Measurements from ENCODE around the gene PSMB7. TPM values are rescaled to one million over a fixed set of nuclear protein-coding genes. Genes with fewer than 3 reads are reported as not detected.

Gene PSMB7
- total and polyA plus RNA-seq, 2 of the 13 experiments (the other 11 are each of a cell fraction or from before 2014, with no cell fraction given), result 259 to 291 TPM

DNA sequence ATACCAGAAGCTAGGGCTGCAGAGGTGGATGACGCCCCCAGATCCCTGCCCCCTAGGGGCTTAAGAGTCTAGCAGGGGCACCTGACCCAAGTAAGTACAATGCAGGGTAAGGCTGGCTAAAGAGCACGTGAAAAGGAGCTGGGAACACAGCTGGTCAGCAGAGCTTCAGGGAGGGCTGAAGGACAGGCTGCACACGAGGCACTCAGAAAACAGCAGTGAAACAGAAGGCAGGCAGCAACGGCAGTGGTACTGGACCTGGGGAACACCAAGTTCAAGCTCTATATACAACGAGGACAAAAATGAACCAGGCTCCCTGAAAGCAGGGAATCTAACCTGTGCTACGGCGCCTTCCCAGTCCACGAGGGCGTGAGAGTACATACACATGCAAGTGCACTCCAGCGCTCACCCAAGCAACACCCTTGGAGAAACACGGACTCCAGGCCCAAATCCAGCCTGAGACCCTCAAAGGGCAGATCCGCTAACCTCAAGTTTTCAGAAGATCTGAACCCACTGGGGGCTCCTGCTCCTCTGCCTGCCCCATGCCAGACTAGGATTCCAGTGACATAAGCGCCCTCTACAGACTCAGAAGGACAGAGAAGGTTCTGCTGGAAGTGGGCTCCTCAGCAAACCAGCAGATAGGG lies 57.4 kb downstream of the PSMB7 start (continued):
- TF ChIP-seq TIGD3 (CRISPR knock-in tag; IDR thresholded peaks at IDR 0.05; ENCODE audit: borderline replicate concordance), result no peak
- TF ChIP-seq, protein P1, sequence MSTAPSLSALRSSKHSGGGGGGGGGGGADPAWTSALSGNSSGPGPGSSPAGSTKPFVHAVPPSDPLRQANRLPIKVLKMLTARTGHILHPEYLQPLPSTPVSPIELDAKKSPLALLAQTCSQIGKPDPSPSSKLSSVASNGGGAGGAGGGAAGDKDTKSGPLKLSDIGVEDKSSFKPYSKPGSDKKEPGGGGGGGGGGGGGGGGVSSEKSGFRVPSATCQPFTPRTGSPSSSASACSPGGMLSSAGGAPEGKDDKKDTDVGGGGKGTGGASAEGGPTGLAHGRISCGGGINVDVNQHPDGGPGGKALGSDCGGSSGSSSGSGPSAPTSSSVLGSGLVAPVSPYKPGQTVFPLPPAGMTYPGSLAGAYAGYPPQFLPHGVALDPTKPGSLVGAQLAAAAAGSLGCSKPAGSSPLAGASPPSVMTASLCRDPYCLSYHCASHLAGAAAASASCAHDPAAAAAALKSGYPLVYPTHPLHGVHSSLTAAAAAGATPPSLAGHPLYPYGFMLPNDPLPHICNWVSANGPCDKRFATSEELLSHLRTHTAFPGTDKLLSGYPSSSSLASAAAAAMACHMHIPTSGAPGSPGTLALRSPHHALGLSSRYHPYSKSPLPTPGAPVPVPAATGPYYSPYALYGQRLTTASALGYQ (CRISPR knock-in tag; IDR thresholded peaks at IDR 0.05), result no peak
- no peak for TF ChIP-seq HOXD1 (CRISPR knock-in tag; IDR thresholded peaks at IDR 0.05)
- TF ChIP-seq ZNF83 (CRISPR knock-in tag; IDR thresholded peaks at IDR 0.05; ENCODE audit: borderline replicate concordance), result no peak
- TF ChIP-seq TFDP1 (CRISPR knock-in tag; IDR thresholded peaks at IDR 0.05; ENCODE audit: borderline replicate concordance), result no peak
- no peak for TF ChIP-seq TGIF2 (CRISPR knock-in tag; IDR thresholded peaks at IDR 0.05)
- peak; percentile 56 for TF ChIP-seq STAG1 (CRISPR knock-in tag; IDR thresholded peaks at IDR 0.05)
- TF ChIP-seq, protein P2, sequence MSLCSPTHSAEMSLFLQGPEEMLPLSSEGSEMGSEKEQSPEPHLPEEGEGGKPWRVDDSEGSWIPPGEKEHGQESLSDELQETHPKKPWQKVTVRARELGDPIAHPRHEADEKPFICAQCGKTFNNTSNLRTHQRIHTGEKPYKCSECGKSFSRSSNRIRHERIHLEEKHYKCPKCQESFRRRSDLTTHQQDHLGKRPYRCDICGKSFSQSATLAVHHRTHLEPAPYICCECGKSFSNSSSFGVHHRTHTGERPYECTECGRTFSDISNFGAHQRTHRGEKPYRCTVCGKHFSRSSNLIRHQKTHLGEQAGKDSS (CRISPR knock-in tag; IDR thresholded peaks at IDR 0.05; ENCODE audit: borderline replicate concordance, low read depth), result no peak
- no peak for TF ChIP-seq AHR (CRISPR knock-in tag; IDR thresholded peaks at IDR 0.05)
- no peak for TF ChIP-seq CBX2 (IDR thresholded peaks at IDR 0.05; ENCODE audit: low read depth, low read length)
- no peak for TF ChIP-seq CBX2 (CRISPR knock-in tag; IDR thresholded peaks at IDR 0.05; ENCODE audit: low read depth)
- no peak for TF ChIP-seq NCOA2 (CRISPR knock-in tag; IDR thresholded peaks at IDR 0.05)
- no peak for TF ChIP-seq YEATS2 (CRISPR knock-in tag; IDR thresholded peaks at IDR 0.05; ENCODE audit: borderline replicate concordance)
- TF ChIP-seq, protein P3, sequence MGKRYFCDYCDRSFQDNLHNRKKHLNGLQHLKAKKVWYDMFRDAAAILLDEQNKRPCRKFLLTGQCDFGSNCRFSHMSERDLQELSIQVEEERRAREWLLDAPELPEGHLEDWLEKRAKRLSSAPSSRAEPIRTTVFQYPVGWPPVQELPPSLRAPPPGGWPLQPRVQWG (CRISPR knock-in tag; IDR thresholded peaks at IDR 0.05; ENCODE audit: borderline replicate concordance, low read depth), result no peak
- no peak for TF ChIP-seq IKZF4 (CRISPR knock-in tag; IDR thresholded peaks at IDR 0.05; ENCODE audit: borderline replicate concordance, low read depth, not compliant biosample characterization)
- TF ChIP-seq ZNF644 (CRISPR knock-in tag; IDR thresholded peaks at IDR 0.05; ENCODE audit: low read depth), result no peak
- TF ChIP-seq MBD4 (IDR thresholded peaks at IDR 0.05; ENCODE audit: borderline replicate concordance, low read length), result no peak
- TF ChIP-seq, protein P4, sequence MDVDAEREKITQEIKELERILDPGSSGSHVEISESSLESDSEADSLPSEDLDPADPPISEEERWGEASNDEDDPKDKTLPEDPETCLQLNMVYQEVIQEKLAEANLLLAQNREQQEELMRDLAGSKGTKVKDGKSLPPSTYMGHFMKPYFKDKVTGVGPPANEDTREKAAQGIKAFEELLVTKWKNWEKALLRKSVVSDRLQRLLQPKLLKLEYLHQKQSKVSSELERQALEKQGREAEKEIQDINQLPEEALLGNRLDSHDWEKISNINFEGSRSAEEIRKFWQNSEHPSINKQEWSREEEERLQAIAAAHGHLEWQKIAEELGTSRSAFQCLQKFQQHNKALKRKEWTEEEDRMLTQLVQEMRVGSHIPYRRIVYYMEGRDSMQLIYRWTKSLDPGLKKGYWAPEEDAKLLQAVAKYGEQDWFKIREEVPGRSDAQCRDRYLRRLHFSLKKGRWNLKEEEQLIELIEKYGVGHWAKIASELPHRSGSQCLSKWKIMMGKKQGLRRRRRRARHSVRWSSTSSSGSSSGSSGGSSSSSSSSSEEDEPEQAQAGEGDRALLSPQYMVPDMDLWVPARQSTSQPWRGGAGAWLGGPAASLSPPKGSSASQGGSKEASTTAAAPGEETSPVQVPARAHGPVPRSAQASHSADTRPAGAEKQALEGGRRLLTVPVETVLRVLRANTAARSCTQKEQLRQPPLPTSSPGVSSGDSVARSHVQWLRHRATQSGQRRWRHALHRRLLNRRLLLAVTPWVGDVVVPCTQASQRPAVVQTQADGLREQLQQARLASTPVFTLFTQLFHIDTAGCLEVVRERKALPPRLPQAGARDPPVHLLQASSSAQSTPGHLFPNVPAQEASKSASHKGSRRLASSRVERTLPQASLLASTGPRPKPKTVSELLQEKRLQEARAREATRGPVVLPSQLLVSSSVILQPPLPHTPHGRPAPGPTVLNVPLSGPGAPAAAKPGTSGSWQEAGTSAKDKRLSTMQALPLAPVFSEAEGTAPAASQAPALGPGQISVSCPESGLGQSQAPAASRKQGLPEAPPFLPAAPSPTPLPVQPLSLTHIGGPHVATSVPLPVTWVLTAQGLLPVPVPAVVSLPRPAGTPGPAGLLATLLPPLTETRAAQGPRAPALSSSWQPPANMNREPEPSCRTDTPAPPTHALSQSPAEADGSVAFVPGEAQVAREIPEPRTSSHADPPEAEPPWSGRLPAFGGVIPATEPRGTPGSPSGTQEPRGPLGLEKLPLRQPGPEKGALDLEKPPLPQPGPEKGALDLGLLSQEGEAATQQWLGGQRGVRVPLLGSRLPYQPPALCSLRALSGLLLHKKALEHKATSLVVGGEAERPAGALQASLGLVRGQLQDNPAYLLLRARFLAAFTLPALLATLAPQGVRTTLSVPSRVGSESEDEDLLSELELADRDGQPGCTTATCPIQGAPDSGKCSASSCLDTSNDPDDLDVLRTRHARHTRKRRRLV (CRISPR knock-in tag; IDR thresholded peaks at IDR 0.05), result no peak
- TF ChIP-seq SRY (CRISPR knock-in tag; IDR thresholded peaks at IDR 0.05), result no peak
- no peak for TF ChIP-seq ZNF124 (CRISPR knock-in tag; IDR thresholded peaks at IDR 0.05)
